ENCODE measurements around the gene MARCHF10. TPM values are rescaled to one million over a fixed set of nuclear protein-coding genes. Genes with fewer than 3 reads are reported as not detected.
"Not testable (repeated sequence)": the region's sequence is repeated elsewhere in the genome, so short reads cannot be mapped to it uniquely, and the experiment has no call there.

Gene MARCHF10
- total RNA-seq, 1 experiment from 2014 or later: not detected

DNA sequence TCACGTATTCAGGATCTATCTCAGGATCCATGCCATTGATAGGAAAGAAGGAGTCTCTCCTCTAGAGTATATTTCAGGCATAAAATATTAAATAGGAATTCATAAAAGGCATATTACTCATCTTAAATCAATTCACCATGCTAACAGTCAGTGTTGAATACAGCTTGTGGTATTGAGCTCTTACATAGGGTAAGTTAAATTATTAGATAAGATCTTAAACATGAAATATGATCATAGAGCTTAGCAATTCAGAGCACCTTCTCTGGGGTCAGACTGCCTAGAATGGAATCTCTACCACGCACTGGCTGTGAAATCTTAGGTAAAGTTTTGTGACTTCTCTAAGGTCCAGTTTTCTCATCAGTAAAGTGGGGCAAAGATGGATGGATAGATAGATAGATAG, 20.7 kb downstream of the MARCHF10 start:
- no peak for DNase-seq (ENCODE audit: low spot score)
- H3K9me3 ChIP-seq (ENCODE audit: low read depth, low read length, poor library complexity, severe bottlenecking): no peaks in the 10 kb centered on the region
- H3K36me3 ChIP-seq (ENCODE audit: insufficient read depth, low read length, poor library complexity, severe bottlenecking): no peaks in the 10 kb centered on the region
- POLR2A ChIA-PET (ENCODE audit: low non-redundant PET): no interaction called here
- intact Hi-C loops (cut with micrococcal nuclease; ENCODE audit: unreplicated experiment): no loop called here
- no peaks in the 10 kb centered on the region for H3K4me1 ChIP-seq (ENCODE audit: insufficient read depth, low read length, poor library complexity, severe bottlenecking)
- BruUV-seq (replicated peaks): no TSS peak
- CTCF ChIA-PET: no interaction called here
- H3K27me3 ChIP-seq (replicated peaks; ENCODE audit: insufficient read depth, low read depth, low read length, poor library complexity): peaks cover 11% of the 10 kb centered on the region
- H3K27ac ChIP-seq (ENCODE audit: low read depth, low read length, poor library complexity, severe bottlenecking): no peak overlapping the region
- TF ChIP-seq, protein P1, sequence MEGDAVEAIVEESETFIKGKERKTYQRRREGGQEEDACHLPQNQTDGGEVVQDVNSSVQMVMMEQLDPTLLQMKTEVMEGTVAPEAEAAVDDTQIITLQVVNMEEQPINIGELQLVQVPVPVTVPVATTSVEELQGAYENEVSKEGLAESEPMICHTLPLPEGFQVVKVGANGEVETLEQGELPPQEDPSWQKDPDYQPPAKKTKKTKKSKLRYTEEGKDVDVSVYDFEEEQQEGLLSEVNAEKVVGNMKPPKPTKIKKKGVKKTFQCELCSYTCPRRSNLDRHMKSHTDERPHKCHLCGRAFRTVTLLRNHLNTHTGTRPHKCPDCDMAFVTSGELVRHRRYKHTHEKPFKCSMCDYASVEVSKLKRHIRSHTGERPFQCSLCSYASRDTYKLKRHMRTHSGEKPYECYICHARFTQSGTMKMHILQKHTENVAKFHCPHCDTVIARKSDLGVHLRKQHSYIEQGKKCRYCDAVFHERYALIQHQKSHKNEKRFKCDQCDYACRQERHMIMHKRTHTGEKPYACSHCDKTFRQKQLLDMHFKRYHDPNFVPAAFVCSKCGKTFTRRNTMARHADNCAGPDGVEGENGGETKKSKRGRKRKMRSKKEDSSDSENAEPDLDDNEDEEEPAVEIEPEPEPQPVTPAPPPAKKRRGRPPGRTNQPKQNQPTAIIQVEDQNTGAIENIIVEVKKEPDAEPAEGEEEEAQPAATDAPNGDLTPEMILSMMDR (conservative IDR thresholded peaks at IDR 0.05; ENCODE audit: low read depth, low read length): no peak
- TF ChIP-seq EZH2 (IDR thresholded peaks at IDR 0.05; ENCODE audit: borderline replicate concordance, low read depth, low read length, poor library complexity, severe bottlenecking): no peak
- H3K4me3 ChIP-seq (ENCODE audit: low read depth, low read length, poor library complexity, severe bottlenecking): no peak overlapping the region

DNA sequence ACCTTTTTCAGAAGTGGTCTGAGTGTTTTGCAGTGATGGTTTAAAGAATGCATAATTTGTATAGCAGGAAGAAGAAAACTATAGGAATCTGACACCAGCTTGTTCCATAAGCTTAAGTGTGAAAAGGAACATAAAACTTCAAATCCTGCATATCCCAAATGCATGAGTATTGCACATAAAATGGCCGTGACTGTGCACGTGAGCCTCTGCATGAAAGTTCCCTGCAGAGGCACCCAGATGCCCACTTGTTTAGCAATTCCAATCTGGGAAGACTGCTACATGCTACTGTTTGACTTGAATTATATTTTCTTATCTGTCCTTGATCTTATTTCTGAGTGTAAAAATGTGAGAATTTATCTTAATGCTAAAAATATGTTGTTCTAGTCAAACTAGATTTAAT, 21.5 kb downstream of the MARCHF10 start:
- Histone ChIP-seq H3K27me3 (replicated peaks; ENCODE audit: insufficient read depth, low read depth, low read length, poor library complexity) (peaks cover 8% of the 10 kb centered on the region), H3K36me3 (ENCODE audit: insufficient read depth, low read length, poor library complexity, severe bottlenecking) (no peaks in the 10 kb centered on the region), H3K4me1 (ENCODE audit: insufficient read depth, low read length, poor library complexity, severe bottlenecking) (no peaks in the 10 kb centered on the region), H3K9me3 (ENCODE audit: low read depth, low read length, poor library complexity, severe bottlenecking) (no peaks in the 10 kb centered on the region), H3K4me3 (ENCODE audit: low read depth, low read length, poor library complexity, severe bottlenecking) (no peak overlapping the region), H3K27ac (ENCODE audit: low read depth, low read length, poor library complexity, severe bottlenecking) (no peak overlapping the region)
- no peak for DNase-seq (ENCODE audit: low spot score)
- CTCF ChIA-PET: no interaction called here
- TF ChIP-seq, protein P1 (conservative IDR thresholded peaks at IDR 0.05; ENCODE audit: low read depth, low read length): no peak
- TF ChIP-seq EZH2 (IDR thresholded peaks at IDR 0.05; ENCODE audit: borderline replicate concordance, low read depth, low read length, poor library complexity, severe bottlenecking): no peak
- POLR2A ChIA-PET (ENCODE audit: low non-redundant PET): no interaction called here
- no TSS peak for BruUV-seq (replicated peaks)
- intact Hi-C loops (cut with micrococcal nuclease; ENCODE audit: unreplicated experiment): no loop called here

DNA sequence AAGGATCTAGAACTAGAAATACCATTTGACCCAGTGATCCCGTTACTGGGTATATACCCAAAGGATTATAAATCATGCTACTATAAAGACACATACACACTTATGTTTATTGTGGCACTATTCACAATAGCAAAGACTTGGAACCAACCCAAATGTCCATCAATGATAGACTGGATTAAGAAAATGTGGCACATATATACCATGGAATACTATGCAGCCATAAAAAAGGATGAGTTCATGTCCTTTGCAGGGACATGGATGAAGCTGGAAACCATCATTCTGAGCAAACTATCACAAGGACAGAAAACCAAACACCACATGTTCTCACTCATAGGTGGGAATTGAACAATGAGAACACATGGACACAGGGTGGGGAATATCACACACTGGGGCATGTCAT, 22.1 kb downstream of the MARCHF10 start:
- H3K27me3 ChIP-seq (replicated peaks; ENCODE audit: insufficient read depth, low read depth, low read length, poor library complexity); H3K27ac ChIP-seq (ENCODE audit: low read depth, low read length, poor library complexity, severe bottlenecking); DNase-seq (ENCODE audit: low spot score); H3K36me3 ChIP-seq (ENCODE audit: insufficient read depth, low read length, poor library complexity, severe bottlenecking); CTCF ChIA-PET; H3K4me3 ChIP-seq (ENCODE audit: low read depth, low read length, poor library complexity, severe bottlenecking); POLR2A ChIA-PET (ENCODE audit: low non-redundant PET); intact Hi-C loops (cut with micrococcal nuclease; ENCODE audit: unreplicated experiment); H3K4me1 ChIP-seq (ENCODE audit: insufficient read depth, low read length, poor library complexity, severe bottlenecking); BruUV-seq (replicated peaks); H3K9me3 ChIP-seq (ENCODE audit: low read depth, low read length, poor library complexity, severe bottlenecking): not testable (repeated sequence)

DNA sequence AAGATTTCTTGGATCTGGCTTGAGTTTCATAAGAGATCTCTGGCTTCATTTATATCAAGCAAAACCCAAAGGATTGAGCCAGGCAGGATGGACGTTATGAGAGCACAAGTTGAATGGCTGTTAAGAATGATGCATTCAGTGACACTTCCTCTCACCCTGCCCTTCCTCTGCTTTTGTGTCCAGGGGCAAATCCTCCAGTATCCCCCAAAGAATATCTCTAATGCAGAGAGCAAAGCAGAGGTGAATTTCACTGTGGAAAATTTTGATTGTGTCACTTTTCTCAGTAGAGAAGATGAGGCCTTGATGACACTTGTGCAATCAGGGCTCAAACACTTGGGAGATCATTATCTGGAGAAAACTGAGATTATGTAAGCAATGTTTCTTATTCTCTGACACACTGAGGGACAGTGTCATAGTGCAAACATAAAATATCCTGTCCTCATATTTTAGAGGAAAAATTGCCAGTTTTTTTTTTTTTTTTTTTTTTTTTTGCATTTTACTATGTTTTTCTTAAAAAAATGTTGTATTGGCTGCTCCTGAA, 25.3 kb downstream of the MARCHF10 start:
- TF ChIP-seq, protein P1 (conservative IDR thresholded peaks at IDR 0.05; ENCODE audit: low read depth, low read length): no peak
- no peak for TF ChIP-seq EZH2 (IDR thresholded peaks at IDR 0.05; ENCODE audit: borderline replicate concordance, low read depth, low read length, poor library complexity, severe bottlenecking)
- H3K27ac ChIP-seq (ENCODE audit: low read depth, low read length, poor library complexity, severe bottlenecking): no peak overlapping the region
- no peaks in the 10 kb centered on the region for H3K4me1 ChIP-seq (ENCODE audit: insufficient read depth, low read length, poor library complexity, severe bottlenecking)
- POLR2A ChIA-PET (ENCODE audit: low non-redundant PET): no interaction called here
- no peaks in the 10 kb centered on the region for H3K36me3 ChIP-seq (ENCODE audit: insufficient read depth, low read length, poor library complexity, severe bottlenecking)
- CTCF ChIA-PET: no interaction called here
- DNase-seq (ENCODE audit: low spot score): no peak
- no peaks in the 10 kb centered on the region for H3K27me3 ChIP-seq (replicated peaks; ENCODE audit: insufficient read depth, low read depth, low read length, poor library complexity)
- no peaks in the 10 kb centered on the region for H3K9me3 ChIP-seq (ENCODE audit: low read depth, low read length, poor library complexity, severe bottlenecking)
- intact Hi-C loops (cut with micrococcal nuclease; ENCODE audit: unreplicated experiment): no loop called here
- BruUV-seq (replicated peaks): no TSS peak
- H3K4me3 ChIP-seq (ENCODE audit: low read depth, low read length, poor library complexity, severe bottlenecking): no peak overlapping the region
